ENCODE data around the gene PIK3R5. TPM values are rescaled to one million over a fixed set of nuclear protein-coding genes. Genes with fewer than 3 reads are reported as not detected.

PIK3R5 gene
- total RNA-seq, 3 donors from 2014 or later = 8.4 to 17.8 (median 13.6) TPM

- H3K27me3 Mint-ChIP-seq (ENCODE audit: low read depth) = no peaks in the 10 kb centered on the region
- H3K36me3 Mint-ChIP-seq (ENCODE audit: insufficient read depth) = peaks cover 30% of the 10 kb centered on the region
- H3K4me1 Mint-ChIP-seq (ENCODE audit: low read depth) = peaks cover 95% of the 10 kb centered on the region
- DNase-seq (no peak), ATAC-seq (no peak)
- H3K4me3 Mint-ChIP-seq = no peak overlapping the region
- H3K9me3 Mint-ChIP-seq = peaks cover 2% of the 10 kb centered on the region
Observed at GRCh38 chr17:8952191-8952590, 13.3 kb downstream of the PIK3R5 start.

- no peak for ATAC-seq
- Mint-ChIP-seq H3K4me1 (ENCODE audit: low read depth) (peaks cover 95% of the 10 kb centered on the region), H3K27me3 (ENCODE audit: low read depth) (no peaks in the 10 kb centered on the region), H3K9me3 (peaks cover 2% of the 10 kb centered on the region), H3K36me3 (ENCODE audit: insufficient read depth) (peaks cover 29% of the 10 kb centered on the region), H3K4me3 (no peak overlapping the region)
- no peak for DNase-seq
Observed at GRCh38 chr17:8951206-8951605, 14.3 kb downstream of the PIK3R5 start.

GRCh38 chr17:8949061-8949661, 16.3 kb downstream of the PIK3R5 start:
- peaks cover 2% of the 10 kb centered on the region for H3K9me3 Mint-ChIP-seq
- H3K36me3 Mint-ChIP-seq (ENCODE audit: insufficient read depth) = peaks cover 36% of the 10 kb centered on the region
- peak overlapping the region; percentile 60 for H3K4me3 Mint-ChIP-seq
- H3K4me1 Mint-ChIP-seq (ENCODE audit: low read depth) = peaks cover 95% of the 10 kb centered on the region
- H3K27me3 Mint-ChIP-seq (ENCODE audit: low read depth) = no peaks in the 10 kb centered on the region
- DNase-seq (no peak), ATAC-seq (peak; percentile 78 to 81)

- Mint-ChIP-seq H3K9me3 (peaks cover 2% of the 10 kb centered on the region), H3K36me3 (ENCODE audit: insufficient read depth) (peaks cover 41% of the 10 kb centered on the region), H3K4me1 (ENCODE audit: low read depth) (peaks cover 91% of the 10 kb centered on the region), H3K27me3 (ENCODE audit: low read depth) (no peaks in the 10 kb centered on the region), H3K4me3 (peak overlapping the region; percentile 60)
- DNase-seq (no peak), ATAC-seq (no peak)
Observed at GRCh38 chr17:8948462-8948861, 17.0 kb downstream of the PIK3R5 start.

GRCh38 chr17:8947201-8947600, 18.3 kb downstream of the PIK3R5 start:
- Mint-ChIP-seq H3K9me3 (peaks cover 2% of the 10 kb centered on the region), H3K4me3 (no peak overlapping the region), H3K4me1 (ENCODE audit: low read depth) (peaks cover 87% of the 10 kb centered on the region), H3K36me3 (ENCODE audit: insufficient read depth) (peaks cover 41% of the 10 kb centered on the region), H3K27me3 (ENCODE audit: low read depth) (no peaks in the 10 kb centered on the region)
- ATAC-seq (no peak), DNase-seq (no peak)

DNA sequence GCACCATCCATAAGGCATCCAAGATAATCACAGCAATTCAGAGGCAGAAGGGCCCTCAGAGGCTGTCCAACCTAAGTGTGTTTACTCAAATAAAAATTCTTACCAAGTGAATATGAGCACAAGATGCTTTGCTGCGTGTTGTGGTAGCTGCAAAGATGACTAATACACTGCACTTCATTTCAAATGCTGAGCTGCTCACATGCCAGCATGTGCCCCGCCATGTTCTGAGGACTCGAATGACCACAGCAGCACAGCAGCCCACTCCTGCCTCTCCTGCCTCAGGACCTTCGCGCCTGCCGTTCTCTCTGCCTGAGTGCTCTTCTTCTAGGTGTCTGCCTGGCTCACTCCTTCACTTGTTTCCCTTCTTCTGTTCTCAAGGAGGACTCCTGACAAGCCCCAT, 19.0 kb downstream of the PIK3R5 start:
- Mint-ChIP-seq H3K36me3 (ENCODE audit: insufficient read depth) (peaks cover 41% of the 10 kb centered on the region), H3K4me3 (no peak overlapping the region)

DNA sequence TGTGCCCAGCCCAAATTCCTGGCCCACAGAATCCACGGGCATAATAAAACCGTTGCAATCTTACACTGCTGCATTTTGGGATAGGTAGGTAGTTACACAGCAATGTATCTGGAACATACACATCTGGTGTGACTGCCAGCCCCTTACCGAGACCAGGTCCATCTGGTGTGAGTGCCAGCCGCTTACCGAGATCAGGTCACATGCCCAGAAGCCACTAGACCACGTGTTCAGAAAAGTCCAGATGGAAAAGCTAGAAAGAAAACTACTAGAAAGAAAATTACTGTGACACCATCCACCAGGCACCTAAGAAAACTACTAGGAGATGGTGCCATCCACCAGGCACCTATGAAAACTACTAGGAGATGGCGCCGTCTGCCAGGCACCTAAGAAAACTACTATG, 19.4 kb downstream of the PIK3R5 start:
- H3K27me3 Mint-ChIP-seq (ENCODE audit: low read depth) = no peaks in the 10 kb centered on the region
- peaks cover 37% of the 10 kb centered on the region for H3K36me3 Mint-ChIP-seq (ENCODE audit: insufficient read depth)
- DNase-seq (no peak), ATAC-seq (no peak)
- H3K4me3 Mint-ChIP-seq = no peak overlapping the region
- peaks cover 87% of the 10 kb centered on the region for H3K4me1 Mint-ChIP-seq (ENCODE audit: low read depth)
- H3K9me3 Mint-ChIP-seq = peaks cover 2% of the 10 kb centered on the region

More for the DNA sequence above, 19.0 kb downstream of the PIK3R5 start:
- DNase-seq = no peak
- Mint-ChIP-seq H3K27me3 (ENCODE audit: low read depth) (no peaks in the 10 kb centered on the region), H3K9me3 (peaks cover 2% of the 10 kb centered on the region), H3K4me1 (ENCODE audit: low read depth) (peaks cover 87% of the 10 kb centered on the region)
- ATAC-seq = peak in 1 of 2 donors; percentile 9

DNA sequence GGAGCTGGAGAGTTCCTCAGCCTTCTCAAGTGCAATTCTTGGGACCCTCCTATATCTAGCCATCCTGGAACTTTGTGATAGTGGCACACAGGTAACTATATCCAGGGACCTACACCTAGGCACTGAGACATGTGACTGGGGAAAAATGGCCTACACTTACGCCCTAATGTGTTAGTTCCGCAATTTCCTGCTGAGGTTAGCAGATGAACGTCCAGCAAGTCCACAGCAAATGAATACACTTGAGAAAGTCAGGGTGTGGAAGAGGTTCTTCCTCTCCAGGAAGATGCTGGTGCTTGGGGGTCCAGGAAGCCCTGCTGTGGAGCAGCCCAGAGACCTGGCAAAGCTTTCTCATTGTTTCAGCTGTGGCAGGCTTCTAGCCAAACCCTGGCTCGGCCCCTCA, 20.8 kb downstream of the PIK3R5 start:
- Mint-ChIP-seq H3K27me3 (ENCODE audit: low read depth) (no peaks in the 10 kb centered on the region), H3K4me1 (ENCODE audit: low read depth) (peaks cover 88% of the 10 kb centered on the region), H3K4me3 (no peak overlapping the region), H3K9me3 (no peaks in the 10 kb centered on the region), H3K36me3 (ENCODE audit: insufficient read depth) (peaks cover 29% of the 10 kb centered on the region)
- ATAC-seq = no peak
- no peak for DNase-seq

GRCh38 chr17:8944083-8944482, 21.4 kb downstream of the PIK3R5 start:
- Mint-ChIP-seq H3K4me1 (ENCODE audit: low read depth) (peaks cover 89% of the 10 kb centered on the region), H3K4me3 (no peak overlapping the region), H3K9me3 (no peaks in the 10 kb centered on the region), H3K27me3 (ENCODE audit: low read depth) (no peaks in the 10 kb centered on the region), H3K36me3 (ENCODE audit: insufficient read depth) (peaks cover 31% of the 10 kb centered on the region)
- no peak for DNase-seq
- ATAC-seq = no peak

DNA sequence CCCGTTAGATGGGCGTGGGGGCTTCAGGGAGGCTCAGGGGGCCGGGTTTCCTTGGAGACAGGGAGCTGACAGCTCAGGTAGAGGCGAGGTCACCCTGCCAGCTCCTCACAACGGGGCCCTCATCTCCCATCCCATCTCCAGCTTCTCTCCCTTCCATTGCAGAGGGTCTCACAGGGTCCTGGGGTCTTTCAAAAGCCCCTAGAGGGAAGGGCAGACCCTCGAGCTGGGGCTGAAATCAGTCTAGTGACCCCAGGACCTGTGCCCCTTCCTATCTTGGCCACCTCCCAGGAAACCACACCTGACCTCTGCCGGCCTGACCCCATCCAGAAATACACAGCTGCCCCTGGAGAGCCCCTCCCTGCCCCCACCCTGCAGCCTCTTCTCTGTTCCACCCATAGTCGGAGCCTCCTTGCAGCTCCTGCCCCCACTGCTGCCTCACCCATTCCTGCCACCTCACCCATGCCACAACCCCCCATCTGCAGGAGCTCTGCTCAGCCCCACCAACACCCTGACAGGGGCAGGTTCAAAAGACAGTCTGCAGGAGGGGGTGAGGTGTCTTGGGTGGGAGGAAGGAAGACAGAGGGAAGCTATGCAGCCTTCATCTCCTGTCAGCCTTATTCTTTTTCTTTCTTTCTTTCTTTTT, 23.4 kb downstream of the PIK3R5 start:
- DNase-seq (peak; percentile 51), ATAC-seq (peak; percentile 23 to 25)
- peak overlapping the region; percentile 40 for H3K4me3 Mint-ChIP-seq
- peaks cover 86% of the 10 kb centered on the region for H3K4me1 Mint-ChIP-seq (ENCODE audit: low read depth)
- no peaks in the 10 kb centered on the region for H3K27me3 Mint-ChIP-seq (ENCODE audit: low read depth)
- peaks cover 35% of the 10 kb centered on the region for H3K36me3 Mint-ChIP-seq (ENCODE audit: insufficient read depth)
- peaks cover 3% of the 10 kb centered on the region for H3K9me3 Mint-ChIP-seq

GRCh38 chr17:8941520-8941919, 24.0 kb downstream of the PIK3R5 start:
- peaks cover 84% of the 10 kb centered on the region for H3K4me1 Mint-ChIP-seq (ENCODE audit: low read depth)
- peaks cover 3% of the 10 kb centered on the region for H3K9me3 Mint-ChIP-seq
- peak; percentile 57 to 61 for ATAC-seq
- peak overlapping the region; percentile 78 for H3K4me3 Mint-ChIP-seq
- peak; percentile 60 for DNase-seq
- peaks cover 33% of the 10 kb centered on the region for H3K36me3 Mint-ChIP-seq (ENCODE audit: insufficient read depth)
- no peaks in the 10 kb centered on the region for H3K27me3 Mint-ChIP-seq (ENCODE audit: low read depth)

- Mint-ChIP-seq H3K4me1 (ENCODE audit: low read depth) (peaks cover 84% of the 10 kb centered on the region), H3K36me3 (ENCODE audit: insufficient read depth) (peaks cover 34% of the 10 kb centered on the region), H3K4me3 (peak overlapping the region; percentile 78), H3K9me3 (peaks cover 3% of the 10 kb centered on the region), H3K27me3 (ENCODE audit: low read depth) (no peaks in the 10 kb centered on the region)
- DNase-seq = no peak
- ATAC-seq = peak; percentile 17 to 39
Observed at GRCh38 chr17:8940866-8941471, 24.5 kb downstream of the PIK3R5 start.

- ATAC-seq (peak; percentile 53 to 59), DNase-seq (no peak)
- Mint-ChIP-seq H3K36me3 (ENCODE audit: insufficient read depth) (peaks cover 29% of the 10 kb centered on the region), H3K4me3 (peak overlapping the region; percentile 54), H3K9me3 (peaks cover 3% of the 10 kb centered on the region), H3K4me1 (ENCODE audit: low read depth) (peaks cover 81% of the 10 kb centered on the region), H3K27me3 (ENCODE audit: low read depth) (no peaks in the 10 kb centered on the region)
Observed at GRCh38 chr17:8939496-8940334, 25.8 kb downstream of the PIK3R5 start.

DNA sequence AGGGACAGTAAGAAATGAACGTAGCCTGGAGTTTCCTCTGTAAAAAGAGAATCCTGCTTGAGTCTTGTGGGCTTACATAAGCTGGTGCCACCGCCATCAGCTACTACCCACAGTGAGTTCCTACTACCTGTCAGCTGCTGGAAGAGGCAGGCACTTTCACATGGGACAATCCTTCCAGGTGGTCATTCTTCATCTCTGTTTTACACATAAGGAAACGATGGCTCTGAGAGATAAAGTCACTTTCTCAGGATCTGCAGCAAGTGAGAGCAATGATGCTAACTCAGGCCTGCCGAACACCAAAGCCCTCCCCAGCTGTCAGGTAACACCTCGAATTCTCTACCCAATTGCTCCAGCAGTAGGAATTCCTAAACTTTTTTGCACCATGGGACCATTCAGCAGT, 26.6 kb downstream of the PIK3R5 start:
- Mint-ChIP-seq H3K9me3 (peaks cover 3% of the 10 kb centered on the region), H3K27me3 (ENCODE audit: low read depth) (no peaks in the 10 kb centered on the region), H3K36me3 (ENCODE audit: insufficient read depth) (peaks cover 23% of the 10 kb centered on the region), H3K4me1 (ENCODE audit: low read depth) (peaks cover 81% of the 10 kb centered on the region), H3K4me3 (no peak overlapping the region)
- ATAC-seq (no peak), DNase-seq (no peak)

Measured in activated T-cell treated with anti-CD3 and anti-CD28 coated beads, Interleukin-2, amount 50 U/mL, for 4 hours (primary cell).